Measurements from ENCODE around the gene FDX1. TPM values are rescaled to one million over a fixed set of nuclear protein-coding genes. Genes with fewer than 3 reads are reported as not detected.

FDX1 gene
- total and polyA plus RNA-seq, 2 of the 13 experiments (the other 11 are each of a cell fraction or from before 2014, with no cell fraction given) = 4.5 to 13.1 TPM

- TF ChIP-seq, protein P1, sequence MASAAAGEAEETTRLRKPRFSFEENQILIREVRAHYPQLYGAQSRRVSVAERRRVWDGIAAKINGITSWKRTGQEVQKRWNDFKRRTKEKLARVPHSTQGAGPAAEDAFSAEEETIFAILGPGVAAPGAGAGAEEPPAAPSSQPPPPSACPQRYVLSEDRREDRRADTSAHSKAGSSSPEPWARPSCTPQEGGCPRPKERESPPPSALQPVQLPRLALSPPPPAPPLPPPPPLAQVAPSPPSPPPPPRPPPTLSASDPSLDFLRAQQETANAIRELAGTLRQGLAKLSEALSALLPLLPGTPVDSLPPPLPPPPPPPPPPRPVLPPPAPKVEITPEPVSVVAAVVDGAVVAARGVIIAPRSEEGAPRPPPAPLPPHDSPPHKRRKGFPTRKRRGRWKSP (CRISPR knock-in tag; IDR thresholded peaks at IDR 0.05) = 0 out of 2 replicates have a peak, but pooled peaks have one; percentile 37
- no peak for TF ChIP-seq HIVEP1 (CRISPR knock-in tag; IDR thresholded peaks at IDR 0.05)
- TF ChIP-seq ZNF761 (CRISPR knock-in tag; conservative IDR thresholded peaks at IDR 0.05) = 0 out of 2 replicates have a peak, but pooled peaks have one; percentile 63
- no peak for TF ChIP-seq ZBTB3 (CRISPR knock-in tag; IDR thresholded peaks at IDR 0.05; ENCODE audit: borderline replicate concordance, low read depth)
- no peak for TF ChIP-seq ZNF510 (CRISPR knock-in tag; IDR thresholded peaks at IDR 0.05; ENCODE audit: low read depth)
- TF ChIP-seq RAD21 (CRISPR knock-in tag; IDR thresholded peaks at IDR 0.05) = peak; percentile 61; the same call in 1 of the 2 replicates
- TF ChIP-seq ZNF569 (CRISPR knock-in tag; IDR thresholded peaks at IDR 0.05; ENCODE audit: borderline replicate concordance) = no peak
- no peak for TF ChIP-seq NONO (IDR thresholded peaks at IDR 0.05)
- TF ChIP-seq NONO (CRISPR knock-in tag; conservative IDR thresholded peaks at IDR 0.05) = 0 out of 2 replicates have a peak, but pooled peaks have one; percentile 23
- no peak; the same call in 1 of the 2 replicates for TF ChIP-seq ZNF749 (CRISPR knock-in tag; IDR thresholded peaks at IDR 0.05; ENCODE audit: borderline replicate concordance)
- TF ChIP-seq ZHX1 (CRISPR knock-in tag; IDR thresholded peaks at IDR 0.05; ENCODE audit: low read depth) = peak; percentile 83
- peak; percentile 61 for TF ChIP-seq POLR2G (IDR thresholded peaks at IDR 0.05; ENCODE audit: low read depth, low read length)
- peak; percentile 74 for TF ChIP-seq ZNF777 (CRISPR knock-in tag; IDR thresholded peaks at IDR 0.05)
- no peak for TF ChIP-seq POLR2AphosphoS2 (IDR thresholded peaks at IDR 0.05; ENCODE audit: low read depth, low read length)
- TF ChIP-seq TARDBP (CRISPR knock-in tag; IDR thresholded peaks at IDR 0.05) = no peak
- no peak; the same call in 1 of the 2 replicates for TF ChIP-seq ZNF782 (CRISPR knock-in tag; IDR thresholded peaks at IDR 0.05; ENCODE audit: borderline replicate concordance)
- 0 out of 2 replicates have a peak, but pooled peaks have one; percentile 19 for TF ChIP-seq SMAD9 (CRISPR knock-in tag; IDR thresholded peaks at IDR 0.05)
- TF ChIP-seq NFIB (CRISPR knock-in tag; IDR thresholded peaks at IDR 0.05; ENCODE audit: borderline replicate concordance) = no peak
- no peak for TF ChIP-seq SMAD1 (CRISPR knock-in tag; IDR thresholded peaks at IDR 0.05; ENCODE audit: borderline replicate concordance, low read depth)
- TF ChIP-seq, protein P2, sequence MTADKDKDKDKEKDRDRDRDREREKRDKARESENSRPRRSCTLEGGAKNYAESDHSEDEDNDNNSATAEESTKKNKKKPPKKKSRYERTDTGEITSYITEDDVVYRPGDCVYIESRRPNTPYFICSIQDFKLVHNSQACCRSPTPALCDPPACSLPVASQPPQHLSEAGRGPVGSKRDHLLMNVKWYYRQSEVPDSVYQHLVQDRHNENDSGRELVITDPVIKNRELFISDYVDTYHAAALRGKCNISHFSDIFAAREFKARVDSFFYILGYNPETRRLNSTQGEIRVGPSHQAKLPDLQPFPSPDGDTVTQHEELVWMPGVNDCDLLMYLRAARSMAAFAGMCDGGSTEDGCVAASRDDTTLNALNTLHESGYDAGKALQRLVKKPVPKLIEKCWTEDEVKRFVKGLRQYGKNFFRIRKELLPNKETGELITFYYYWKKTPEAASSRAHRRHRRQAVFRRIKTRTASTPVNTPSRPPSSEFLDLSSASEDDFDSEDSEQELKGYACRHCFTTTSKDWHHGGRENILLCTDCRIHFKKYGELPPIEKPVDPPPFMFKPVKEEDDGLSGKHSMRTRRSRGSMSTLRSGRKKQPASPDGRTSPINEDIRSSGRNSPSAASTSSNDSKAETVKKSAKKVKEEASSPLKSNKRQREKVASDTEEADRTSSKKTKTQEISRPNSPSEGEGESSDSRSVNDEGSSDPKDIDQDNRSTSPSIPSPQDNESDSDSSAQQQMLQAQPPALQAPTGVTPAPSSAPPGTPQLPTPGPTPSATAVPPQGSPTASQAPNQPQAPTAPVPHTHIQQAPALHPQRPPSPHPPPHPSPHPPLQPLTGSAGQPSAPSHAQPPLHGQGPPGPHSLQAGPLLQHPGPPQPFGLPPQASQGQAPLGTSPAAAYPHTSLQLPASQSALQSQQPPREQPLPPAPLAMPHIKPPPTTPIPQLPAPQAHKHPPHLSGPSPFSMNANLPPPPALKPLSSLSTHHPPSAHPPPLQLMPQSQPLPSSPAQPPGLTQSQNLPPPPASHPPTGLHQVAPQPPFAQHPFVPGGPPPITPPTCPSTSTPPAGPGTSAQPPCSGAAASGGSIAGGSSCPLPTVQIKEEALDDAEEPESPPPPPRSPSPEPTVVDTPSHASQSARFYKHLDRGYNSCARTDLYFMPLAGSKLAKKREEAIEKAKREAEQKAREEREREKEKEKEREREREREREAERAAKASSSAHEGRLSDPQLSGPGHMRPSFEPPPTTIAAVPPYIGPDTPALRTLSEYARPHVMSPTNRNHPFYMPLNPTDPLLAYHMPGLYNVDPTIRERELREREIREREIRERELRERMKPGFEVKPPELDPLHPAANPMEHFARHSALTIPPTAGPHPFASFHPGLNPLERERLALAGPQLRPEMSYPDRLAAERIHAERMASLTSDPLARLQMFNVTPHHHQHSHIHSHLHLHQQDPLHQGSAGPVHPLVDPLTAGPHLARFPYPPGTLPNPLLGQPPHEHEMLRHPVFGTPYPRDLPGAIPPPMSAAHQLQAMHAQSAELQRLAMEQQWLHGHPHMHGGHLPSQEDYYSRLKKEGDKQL (CRISPR knock-in tag; IDR thresholded peaks at IDR 0.05; ENCODE audit: low read depth) = no peak
- no peak for TF ChIP-seq ZNF720 (CRISPR knock-in tag; IDR thresholded peaks at IDR 0.05)
- TF ChIP-seq BHLHE40 (IDR thresholded peaks at IDR 0.05; ENCODE audit: low read length) = peak; percentile 34; the same call in 1 of the 2 replicates
Measured at GRCh38 chr11:110429731-110430266, at the start of gene FDX1 (continued).

All from HepG2 (cell line).